ENCODE measurements around the gene GDA. TPM values are rescaled to one million over a fixed set of nuclear protein-coding genes. Genes with fewer than 3 reads are reported as not detected.

Gene GDA
- total RNA-seq, 1 experiment from 2014 or later, result 49.4 TPM

GRCh38 chr9:72173080-72173479 is 23.8 kb downstream of the GDA start:
- intact Hi-C loops (cut with micrococcal nuclease), result no loop called here

More at GRCh38 chr9:72173080-72173479, 23.8 kb downstream of the GDA start:
- DNase-seq (ENCODE audit: low read depth, low spot score), result no peak
- Histone ChIP-seq H3K9ac (ENCODE audit: low read length) (no peak overlapping the region), H3K9me2 (ENCODE audit: insufficient read depth) (no peaks in the 10 kb centered on the region), H2AFZ (ENCODE audit: low read depth, low read length, poor library complexity, severe bottlenecking) (no peak overlapping the region), H3K27ac (ENCODE audit: low read depth, low read length) (no peak overlapping the region), H3K4me2 (ENCODE audit: low read length) (no peak overlapping the region), H3K4me1 (ENCODE audit: control insufficient read depth in 1 of 2, insufficient read depth in 2 of 2, low read length in 2 of 2) (no peaks in the 10 kb centered on the region), H3K9me3 (ENCODE audit: control insufficient read depth in 1 of 2, insufficient read depth in 1 of 2, low read depth in 1 of 2, low read length in 2 of 2) (no peaks in the 10 kb centered on the region), H3K36me3 (ENCODE audit: control insufficient read depth in 1 of 2, insufficient read depth in 2 of 2, low read length in 2 of 2) (peaks cover 2 to 45% of the 10 kb centered on the region in 2 experiments; a peak in 1 of 4 replicates), H3K4me3 (replicated peaks in 1 of 2; ENCODE audit: low read depth in 1 of 2, low read length in 2 of 2) (no peak overlapping the region), H3K79me2 (ENCODE audit: insufficient read depth, low read length) (peaks cover 72% of the 10 kb centered on the region), H3K27me3 (ENCODE audit: insufficient read depth, low read length) (no peaks in the 10 kb centered on the region), H4K20me1 (ENCODE audit: insufficient read depth) (no peaks in the 10 kb centered on the region; the same call in 1 of the 2 replicates)
- ChIA-PET POLR2A (no interaction called here), CTCF (no interaction called here), RAD21 (ENCODE audit: low non-redundant PET in 1 of 2, low total read pairs in 2 of 2, uncharacterized antibody in 2 of 2, unreplicated experiment in 2 of 2) (no interaction called here)
- no peak for ATAC-seq
- no peak for TF ChIP-seq ZBTB33 (IDR thresholded peaks at IDR 0.05; ENCODE audit: extremely low read depth, insufficient replicate concordance, low read length)
- no peak for TF ChIP-seq FOSL1 (IDR thresholded peaks at IDR 0.05; ENCODE audit: low read depth)
- TF ChIP-seq SIN3A (IDR thresholded peaks at IDR 0.05; ENCODE audit: low read depth), result no peak
- no peak for TF ChIP-seq JUND (IDR thresholded peaks at IDR 0.05)
- no peak for TF ChIP-seq ELF1 (IDR thresholded peaks at IDR 0.05; ENCODE audit: borderline replicate concordance, low read depth)
- no peak for TF ChIP-seq MAX (IDR thresholded peaks at IDR 0.05)
- no peak for TF ChIP-seq CTCF (IDR thresholded peaks at IDR 0.05 in 2 of 3, conservative IDR thresholded peaks at IDR 0.05 in 1 of 3; ENCODE audit: borderline replicate concordance in 1 of 3, insufficient read depth in 1 of 3, low read depth in 2 of 3, low read length in 2 of 3)
- no peak for TF ChIP-seq TCF7L2 (IDR thresholded peaks at IDR 0.05; ENCODE audit: borderline replicate concordance, extremely low read depth, insufficient read depth, insufficient read length)
- no peak for TF ChIP-seq POLR2AphosphoS5 (IDR thresholded peaks at IDR 0.05; ENCODE audit: low read depth, low read length)
- TF ChIP-seq CEBPB (IDR thresholded peaks at IDR 0.05; ENCODE audit: low read depth), result no peak
- no peak for TF ChIP-seq SP1 (IDR thresholded peaks at IDR 0.05; ENCODE audit: low read depth)
- TF ChIP-seq POLR2A (IDR thresholded peaks at IDR 0.05; ENCODE audit: borderline replicate concordance, extremely low read depth, insufficient read depth, insufficient read length), result no peak
- no TSS peak for BruUV-seq (replicated peaks)
